Smooth muscle cell (in vitro differentiated cells): ENCODE measurements around the gene CENPB. TPM values are rescaled to one million over a fixed set of nuclear protein-coding genes. Genes with fewer than 3 reads are reported as not detected.

Experiments
- DNase-seq: peaks from one replicate; lab custom pipeline; 2025; ENCODE audit not compliant: unreplicated experiment; lab: John Stamatoyannopoulos, UW
- H2AFZ ChIP-seq: fragments of 200-600 bp; sonication (generic); 2 replicates; pipeline ENCODE4 v1.6.0; 2016; ENCODE audit warnings: antibody characterized with exemption, low read depth, mild to moderate bottlenecking
- H3F3A ChIP-seq: fragments of 200-600 bp; sonication (generic); 2 replicates; pipeline ENCODE4 v1.6.0; 2017; ENCODE audit warnings: antibody characterized with exemption, low read depth
- H3K27ac ChIP-seq: fragments of 200-600 bp; sonication (generic); 2 replicates; pipeline ENCODE4 v1.5.1; 2016; ENCODE audit warnings: low read depth, mild to moderate bottlenecking
- H3K27me3 ChIP-seq: fragments of 200-600 bp; sonication (generic); 2 replicates; pipeline ENCODE4 v1.6.1; 2016; ENCODE audit warnings: low read depth, mild to moderate bottlenecking
- H3K36me3 ChIP-seq: fragments of 200-600 bp; sonication (generic); 2 replicates; pipeline ENCODE4 v1.5.1; 2016; ENCODE audit warnings: low read depth
- H3K4me1 ChIP-seq: fragments of 200-600 bp; sonication (generic); 2 replicates; pipeline ENCODE4 v1.5.1; 2016; ENCODE audit warnings: low read depth
- H3K4me2 ChIP-seq: fragments of 200-600 bp; sonication (generic); 2 replicates; pipeline ENCODE4 v1.6.0; 2016; ENCODE audit warnings: mild to moderate bottlenecking
- H3K4me3 ChIP-seq: fragments of 200-600 bp; sonication (generic); 2 replicates; pipeline ENCODE4 v1.5.1; 2016; ENCODE audit warnings: mild to moderate bottlenecking
- H3K79me2 ChIP-seq: fragments of 200-600 bp; sonication (generic); 2 replicates; pipeline ENCODE4 v1.6.0; 2016; ENCODE audit warnings: low read depth, mild to moderate bottlenecking
- H3K9ac ChIP-seq: fragments of 200-600 bp; sonication (generic); 2 replicates; pipeline ENCODE4 v1.6.0; 2016; ENCODE audit warnings: low read depth
- H3K9me3 ChIP-seq: fragments of 200-600 bp; sonication (generic); replicated peaks from 2 replicates; pipeline ENCODE4 v1.5.1; 2016; ENCODE audit warnings: low read depth
- H4K20me1 ChIP-seq: fragments of 200-600 bp; sonication (generic); 2 replicates; pipeline ENCODE4 v1.6.0; 2016; ENCODE audit warnings: low read depth
- CTCF ChIP-seq: fragments of 200-600 bp; sonication (generic); IDR thresholded peaks from 2 replicates; pipeline ENCODE4 v1.5.1; 2017; ENCODE audit warnings: borderline replicate concordance, mild to moderate bottlenecking, antibody characterized with exemption; ENCODE audit not compliant: insufficient read depth, poor library complexity, severe bottlenecking
- WGBS: methylation state at CpG from one replicate; pipeline ENCODE4 v1.1.7; 2016; ENCODE audit warnings: low lambda C conversion rate; 5-methylcytosine and 5-hydroxymethylcytosine counted together
- polyA plus RNA-seq: library from polyadenylated mRNA; unstranded; fragments of >200 nt; fragmentation: Nextera tagmentation; extraction: Ambion mirVana; gene quantifications from 2 replicates; pipeline ENCODE4 v1.2.1, GENCODE V29; 2016
- total RNA-seq: library from RNA; depleted of rRNA; stranded (reverse); fragments of >200 nt; gene quantifications from 2 replicates; pipeline ENCODE4 v1.2.3, GENCODE V29; 2014

CENPB gene
- total and polyA plus RNA-seq, 2 experiments from 2014 or later, result 10.4 to 23.6 TPM

- H3F3A ChIP-seq, result no peaks in the 10 kb centered on the region
- H3K4me3 ChIP-seq, result no peak overlapping the region
- DNase-seq, result no peak
- TF ChIP-seq CTCF, result no peak
- H3K27ac ChIP-seq, result no peak overlapping the region
- H3K9ac ChIP-seq, result no peak overlapping the region
- H3K9me3 ChIP-seq, result no peaks in the 10 kb centered on the region
- whole genome bisulfite sequencing, result 77% methylated on average over 2 of the region's 2 CpGs
- no peaks in the 10 kb centered on the region for H4K20me1 ChIP-seq
- peaks cover 10% of the 10 kb centered on the region for H3K27me3 ChIP-seq
- H3K4me2 ChIP-seq, result no peak overlapping the region
- no peak overlapping the region for H2AFZ ChIP-seq
- H3K79me2 ChIP-seq, result no peaks in the 10 kb centered on the region
- H3K4me1 ChIP-seq, result no peaks in the 10 kb centered on the region
- H3K36me3 ChIP-seq, result no peaks in the 10 kb centered on the region
Observed at GRCh38 chr20:3743251-3743650, 43.3 kb downstream of the CENPB start.

GRCh38 chr20:3741836-3742458 lies 44.6 kb downstream of the CENPB start:
- Histone ChIP-seq H3K4me2 (no peak overlapping the region), H3K4me3 (no peak overlapping the region), H2AFZ (no peak overlapping the region), H3K9me3 (no peaks in the 10 kb centered on the region), H3K36me3 (no peaks in the 10 kb centered on the region), H3K9ac (no peak overlapping the region), H4K20me1 (no peaks in the 10 kb centered on the region), H3K79me2 (no peaks in the 10 kb centered on the region), H3K27ac (no peak overlapping the region), H3K4me1 (no peaks in the 10 kb centered on the region), H3K27me3 (peaks cover 4% of the 10 kb centered on the region), H3F3A (no peaks in the 10 kb centered on the region)
- DNase-seq, result no peak
- WGBS, result 84% methylated on average over 6 of the region's 7 CpGs
- TF ChIP-seq CTCF, result no peak

- DNase-seq, result no peak
- no peak for TF ChIP-seq CTCF
Observed at GRCh38 chr20:3740615-3741301, 45.8 kb downstream of the CENPB start.

More at GRCh38 chr20:3740615-3741301, 45.8 kb downstream of the CENPB start:
- 92% methylated on average over 15 of the region's 15 CpGs for whole genome bisulfite sequencing
- H3K27me3 ChIP-seq, result peaks cover 2% of the 10 kb centered on the region
- H3K9ac ChIP-seq, result no peak overlapping the region
- no peaks in the 10 kb centered on the region for H3K4me1 ChIP-seq
- H3K79me2 ChIP-seq, result no peaks in the 10 kb centered on the region
- H3K4me3 ChIP-seq, result no peak overlapping the region
- no peak overlapping the region for H3K4me2 ChIP-seq
- H3K27ac ChIP-seq, result no peak overlapping the region
- H3F3A ChIP-seq, result no peaks in the 10 kb centered on the region
- no peaks in the 10 kb centered on the region for H3K9me3 ChIP-seq
- no peaks in the 10 kb centered on the region for H3K36me3 ChIP-seq
- no peaks in the 10 kb centered on the region for H4K20me1 ChIP-seq
- H2AFZ ChIP-seq, result no peak overlapping the region
